ENCODE measurements around the gene EED.

The EED gene

GRCh38 chr11:86210898-86211297, 33.7 kb upstream of the EED start:
- no peak overlapping the region for H3K4me2 ChIP-seq (ENCODE audit: low read length)
- no peaks in the 10 kb centered on the region for H3K36me3 ChIP-seq (ENCODE audit: insufficient read depth, low read length)
- no peak overlapping the region for H3K4me3 ChIP-seq (ENCODE audit: low read depth, low read length, poor library complexity, severe bottlenecking)
- no peaks in the 10 kb centered on the region for H3K9me2 ChIP-seq (ENCODE audit: low read depth, low read length)
- H3K79me2 ChIP-seq (ENCODE audit: insufficient read depth, low read length) = no peaks in the 10 kb centered on the region
- no peak overlapping the region for H2AFZ ChIP-seq (ENCODE audit: low read length)
- no peaks in the 10 kb centered on the region for H3F3A ChIP-seq (ENCODE audit: insufficient read depth, low read length)
- no peak overlapping the region for H3K9ac ChIP-seq (ENCODE audit: low read length)
- H3K27me3 ChIP-seq (ENCODE audit: insufficient read depth, low read length) = no peaks in the 10 kb centered on the region
- H3K9me3 ChIP-seq (ENCODE audit: low read length) = no peaks in the 10 kb centered on the region
- TF ChIP-seq CTCF (IDR thresholded peaks at IDR 0.05; ENCODE audit: low read length) (no peak), EZH2 (IDR thresholded peaks at IDR 0.05; ENCODE audit: borderline replicate concordance, low read length) (no peak)
- H4K20me1 ChIP-seq (ENCODE audit: insufficient read depth, low read length) = no peaks in the 10 kb centered on the region
- H3K27ac ChIP-seq (ENCODE audit: low read depth, low read length, poor library complexity, severe bottlenecking) = no peak overlapping the region
- no peaks in the 10 kb centered on the region for H3K4me1 ChIP-seq (ENCODE audit: insufficient read depth, low read length, severe bottlenecking)

- Histone ChIP-seq H3K79me2 (ENCODE audit: insufficient read depth, low read length) (no peaks in the 10 kb centered on the region), H3K4me2 (ENCODE audit: low read length) (no peak overlapping the region), H3K9me3 (ENCODE audit: low read length) (no peaks in the 10 kb centered on the region), H3K9ac (ENCODE audit: low read length) (no peak overlapping the region), H2AFZ (ENCODE audit: low read length) (no peak overlapping the region), H3K27me3 (ENCODE audit: insufficient read depth, low read length) (no peaks in the 10 kb centered on the region), H4K20me1 (ENCODE audit: insufficient read depth, low read length) (no peaks in the 10 kb centered on the region), H3K27ac (ENCODE audit: low read depth, low read length, poor library complexity, severe bottlenecking) (no peak overlapping the region), H3K9me2 (ENCODE audit: low read depth, low read length) (no peaks in the 10 kb centered on the region), H3F3A (ENCODE audit: insufficient read depth, low read length) (no peaks in the 10 kb centered on the region), H3K36me3 (ENCODE audit: insufficient read depth, low read length) (no peaks in the 10 kb centered on the region), H3K4me3 (ENCODE audit: low read depth, low read length, poor library complexity, severe bottlenecking) (no peak overlapping the region), H3K4me1 (ENCODE audit: insufficient read depth, low read length, severe bottlenecking) (no peaks in the 10 kb centered on the region)
- TF ChIP-seq EZH2 (IDR thresholded peaks at IDR 0.05; ENCODE audit: borderline replicate concordance, low read length) (no peak), CTCF (IDR thresholded peaks at IDR 0.05; ENCODE audit: low read length) (no peak)
These were observed 32.9 kb upstream of the EED start for GRCh38 chr11:86211619-86212018.

GRCh38 chr11:86212019-86212611, 32.4 kb upstream of the EED start:
- H3K4me3 ChIP-seq (ENCODE audit: low read depth, low read length, poor library complexity, severe bottlenecking) = no peak overlapping the region
- H3K27me3 ChIP-seq (ENCODE audit: insufficient read depth, low read length) = no peaks in the 10 kb centered on the region
- H3K4me1 ChIP-seq (ENCODE audit: insufficient read depth, low read length, severe bottlenecking) = no peaks in the 10 kb centered on the region
- H3K9me2 ChIP-seq (ENCODE audit: low read depth, low read length) = no peaks in the 10 kb centered on the region
- no peaks in the 10 kb centered on the region for H3K36me3 ChIP-seq (ENCODE audit: insufficient read depth, low read length)
- H3K27ac ChIP-seq (ENCODE audit: low read depth, low read length, poor library complexity, severe bottlenecking) = no peak overlapping the region
- TF ChIP-seq EZH2 (IDR thresholded peaks at IDR 0.05; ENCODE audit: borderline replicate concordance, low read length) (no peak), CTCF (IDR thresholded peaks at IDR 0.05; ENCODE audit: low read length) (no peak)
- H2AFZ ChIP-seq (ENCODE audit: low read length) = no peak overlapping the region
- no peak overlapping the region for H3K9ac ChIP-seq (ENCODE audit: low read length)
- no peak overlapping the region for H3K4me2 ChIP-seq (ENCODE audit: low read length)
- no peaks in the 10 kb centered on the region for H4K20me1 ChIP-seq (ENCODE audit: insufficient read depth, low read length)
- no peaks in the 10 kb centered on the region for H3K9me3 ChIP-seq (ENCODE audit: low read length)
- no peaks in the 10 kb centered on the region for H3F3A ChIP-seq (ENCODE audit: insufficient read depth, low read length)
- H3K79me2 ChIP-seq (ENCODE audit: insufficient read depth, low read length) = no peaks in the 10 kb centered on the region

Data from OCI-LY1 (cell line).